GM18861 (cell line): Measurements from ENCODE around the gene GNL2.
"Not testable (repeated sequence)": the region's sequence is repeated elsewhere in the genome, so short reads cannot be mapped to it uniquely, and the experiment has no call there.

Source experiments
- ATAC-seq: cut with Tn5 transposase; IDR thresholded peaks from one replicate; pipeline ENCODE4 v1.9.1; 2021; ENCODE audit not compliant: unreplicated experiment

Gene GNL2

DNA sequence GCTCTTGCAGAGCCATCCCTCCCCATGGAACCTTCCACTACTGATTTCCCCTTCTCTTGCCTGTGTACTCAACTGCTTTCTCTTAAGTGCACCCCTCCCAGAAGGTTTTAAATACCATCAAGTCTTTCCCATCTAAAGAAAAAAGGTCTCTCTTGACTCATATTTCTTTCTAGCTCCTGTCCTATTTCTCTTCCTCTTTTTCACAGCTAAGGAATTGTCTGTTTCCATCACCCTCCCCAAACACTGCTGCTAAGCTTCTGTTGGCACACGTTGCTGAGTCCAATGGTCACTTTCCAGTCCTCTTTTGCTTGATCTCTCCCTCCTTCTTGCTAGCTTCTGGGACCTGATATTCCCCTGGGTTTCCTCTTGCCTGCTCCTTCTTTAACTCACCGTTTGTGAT, 13.3 kb upstream of the GNL2 start:
- ATAC-seq = no peak

DNA sequence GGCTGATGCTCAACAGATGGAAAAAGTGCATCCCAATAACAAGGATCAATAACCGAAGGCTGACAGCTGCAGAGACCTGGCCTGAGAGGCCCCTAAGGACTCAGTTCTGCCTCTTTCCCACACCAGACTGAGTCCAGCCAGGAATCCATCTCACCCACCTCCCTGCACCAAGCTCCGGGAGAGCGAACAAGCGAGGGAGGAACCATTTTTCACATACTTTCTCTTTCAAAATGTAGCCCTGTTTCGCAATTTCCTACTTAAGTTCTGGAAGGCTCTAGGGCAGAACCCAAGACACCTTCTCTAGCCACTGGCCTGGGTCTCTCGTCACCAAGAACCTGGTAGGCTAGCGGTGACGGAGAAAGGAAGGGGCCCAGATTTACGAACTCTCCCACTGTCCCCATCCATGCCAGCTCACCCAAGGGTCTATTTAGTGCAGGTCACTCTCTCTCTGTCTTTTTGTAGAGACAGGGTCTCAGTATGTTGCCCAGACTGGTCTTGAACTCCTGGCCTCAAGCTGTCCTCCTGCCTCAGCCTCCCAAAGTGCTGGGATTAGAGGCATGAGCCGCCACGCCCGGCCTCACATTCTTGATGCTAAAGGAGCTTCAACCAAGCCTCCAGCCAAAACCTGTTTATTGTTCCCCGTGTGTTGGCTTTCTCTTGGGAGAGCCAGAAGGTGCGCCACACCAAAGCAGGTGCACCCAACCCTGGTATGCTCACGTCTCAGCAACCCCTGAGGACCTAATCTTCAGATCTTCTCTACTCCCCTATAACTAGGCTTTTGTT, 10.9 kb upstream of the GNL2 start:
- no peak for ATAC-seq

- ATAC-seq = no peak
These were observed 10.2 kb upstream of the GNL2 start for GRCh38 chr1:37605806-37606474.

GRCh38 chr1:37605061-37605650, 9.4 kb upstream of the GNL2 start:
- no peak for ATAC-seq

DNA sequence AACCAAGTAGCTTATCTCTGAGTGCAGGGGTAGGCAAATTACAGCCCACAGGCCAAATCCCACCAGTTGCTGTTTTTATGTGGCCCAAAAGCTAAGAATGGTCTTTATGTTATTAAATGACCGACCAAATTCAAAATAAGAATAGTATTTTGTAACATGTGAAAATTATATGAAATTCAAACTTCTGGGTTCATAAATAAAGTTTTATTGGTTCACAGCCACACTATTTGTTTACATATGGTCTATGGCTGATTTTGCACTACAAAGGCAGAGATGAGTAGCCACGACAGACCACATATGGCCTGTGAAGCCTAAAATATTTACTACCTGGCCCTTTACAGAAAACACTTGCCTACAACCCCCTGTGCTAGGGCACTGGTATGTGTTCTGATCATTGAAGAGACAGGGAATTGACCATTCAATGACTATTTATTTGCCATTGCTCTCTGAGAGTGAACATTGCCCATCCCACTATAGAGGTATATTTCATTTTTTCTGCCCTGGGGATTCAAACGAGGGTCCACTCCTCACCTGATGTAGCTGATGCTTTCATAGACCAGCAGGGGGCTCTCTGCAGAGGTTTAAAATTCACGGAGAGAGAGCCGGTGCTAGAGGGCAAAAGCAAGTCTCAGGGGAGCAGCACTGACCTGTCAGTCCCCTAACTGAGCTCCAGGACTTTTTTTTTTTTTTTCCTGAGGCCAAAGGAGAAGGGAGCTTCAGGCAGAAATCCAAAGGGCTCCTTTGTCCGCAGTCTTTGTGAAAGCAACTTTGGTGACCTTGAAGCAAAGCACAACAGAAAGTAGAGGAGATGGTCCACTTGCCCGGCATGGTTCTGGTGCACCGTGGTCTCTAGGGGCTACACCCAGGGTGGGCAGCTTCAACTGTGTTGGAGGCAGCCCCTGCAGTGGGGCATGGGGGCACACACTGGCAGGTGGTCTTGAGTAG, 7.3 kb upstream of the GNL2 start:
- no peak for ATAC-seq

DNA sequence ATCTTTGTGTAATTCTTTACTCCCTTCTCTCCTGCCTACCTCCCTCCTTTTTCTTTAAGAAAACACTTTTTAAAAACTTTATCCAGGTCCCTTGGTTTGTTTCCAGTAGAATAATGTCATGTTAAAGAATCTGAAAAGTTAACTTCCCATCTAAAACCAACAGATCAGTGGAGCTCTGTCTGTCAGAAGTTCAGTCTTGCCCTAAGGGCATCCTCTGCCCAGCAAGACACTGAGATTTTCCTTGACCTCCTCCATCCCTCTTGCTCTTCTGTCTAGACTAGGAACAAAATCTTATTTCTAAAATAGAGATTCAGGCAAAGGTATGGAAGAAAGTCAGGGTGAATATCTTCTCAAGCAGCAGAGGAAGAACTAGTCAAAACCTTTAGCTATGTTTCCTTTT, 5.7 kb upstream of the GNL2 start:
- ATAC-seq = no peak

GRCh38 chr1:37599940-37600339, 4.2 kb upstream of the GNL2 start:
- no peak for ATAC-seq

GRCh38 chr1:37596182-37596667, 488 bp upstream of the GNL2 start:
- ATAC-seq = no peak

- no peak for ATAC-seq
These were observed 2.0 kb downstream of the GNL2 start for GRCh38 chr1:37593726-37594125.

GRCh38 chr1:37588939-37589338, 6.8 kb downstream of the GNL2 start:
- no peak for ATAC-seq

DNA sequence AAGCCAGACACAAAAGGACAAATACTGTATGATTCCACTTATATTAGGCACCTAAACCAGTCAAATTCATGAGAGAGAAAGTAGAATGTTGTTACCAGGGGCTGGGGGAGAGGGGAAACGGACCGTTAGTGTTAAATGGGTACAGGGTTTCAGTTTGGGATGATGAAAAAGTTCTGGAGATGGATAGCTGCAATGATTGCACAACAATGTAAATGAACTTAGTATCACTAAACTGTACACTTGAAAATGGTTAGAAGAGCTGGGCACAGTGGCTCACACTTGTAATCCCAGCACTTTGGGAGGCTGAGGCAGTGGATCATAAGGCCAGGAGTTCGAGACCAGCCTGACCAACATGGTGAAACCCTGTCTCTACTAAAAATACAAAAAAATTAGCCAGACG, 11.2 kb downstream of the GNL2 start:
- not testable (repeated sequence) for ATAC-seq

DNA sequence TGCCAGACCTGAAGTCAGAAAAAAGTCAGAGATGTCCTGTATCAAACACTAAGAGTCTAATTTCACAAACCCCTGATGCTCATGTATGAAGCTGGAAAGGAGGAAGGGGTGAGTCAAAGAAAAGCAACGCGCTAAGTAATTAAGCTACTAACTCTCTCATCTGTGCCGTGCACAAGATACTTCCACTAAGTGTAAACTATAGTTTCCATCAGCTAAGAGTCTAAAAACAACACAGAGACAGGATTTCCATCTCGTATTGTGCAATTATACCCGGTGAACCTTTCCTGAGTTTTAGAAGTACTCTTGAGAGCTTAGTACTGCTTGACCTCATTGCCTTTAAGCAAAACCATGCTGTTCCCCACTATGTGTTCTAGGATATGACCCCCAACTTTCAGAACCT, 20.0 kb downstream of the GNL2 start:
- no peak for ATAC-seq

- ATAC-seq = no peak
These were observed 20.8 kb downstream of the GNL2 start for GRCh38 chr1:37574834-37575480.

DNA sequence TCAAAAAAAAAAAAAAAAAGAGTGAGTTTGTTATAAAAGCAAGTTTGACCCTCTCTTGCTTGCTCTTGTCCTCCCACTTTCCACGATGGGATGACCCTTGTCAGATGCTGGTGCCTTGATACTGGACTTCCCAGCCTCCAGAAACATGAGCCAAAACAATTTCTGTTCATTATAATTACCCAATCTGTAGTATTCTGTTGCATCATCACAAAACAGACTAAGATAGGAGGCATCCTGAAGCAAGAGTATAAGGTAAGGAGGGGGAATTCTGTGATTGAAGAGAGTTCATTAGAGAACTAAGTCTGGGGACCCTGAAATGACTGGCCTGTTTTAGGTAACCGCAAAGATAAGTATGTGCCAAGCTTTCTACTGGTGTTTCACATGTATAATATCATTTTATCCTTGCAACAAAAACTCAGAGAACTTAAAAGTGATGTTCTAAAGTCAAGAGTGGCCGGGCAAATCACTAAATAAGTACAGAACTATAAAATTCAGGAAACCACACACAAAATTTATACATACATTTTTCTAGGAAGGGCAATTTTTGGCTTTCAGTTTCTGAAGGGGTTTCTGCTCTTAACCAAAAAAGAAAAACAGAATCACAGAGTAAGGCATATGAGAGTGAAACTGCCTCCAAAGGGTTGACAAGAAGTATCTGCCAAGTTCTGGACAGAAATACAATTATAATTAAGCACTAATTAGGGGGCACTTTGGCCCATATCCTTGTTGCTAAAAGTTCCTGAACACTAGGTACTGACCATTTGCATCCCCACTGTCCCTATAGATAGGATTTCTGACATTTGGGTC, 25.0 kb downstream of the GNL2 start:
- no peak for ATAC-seq

DNA sequence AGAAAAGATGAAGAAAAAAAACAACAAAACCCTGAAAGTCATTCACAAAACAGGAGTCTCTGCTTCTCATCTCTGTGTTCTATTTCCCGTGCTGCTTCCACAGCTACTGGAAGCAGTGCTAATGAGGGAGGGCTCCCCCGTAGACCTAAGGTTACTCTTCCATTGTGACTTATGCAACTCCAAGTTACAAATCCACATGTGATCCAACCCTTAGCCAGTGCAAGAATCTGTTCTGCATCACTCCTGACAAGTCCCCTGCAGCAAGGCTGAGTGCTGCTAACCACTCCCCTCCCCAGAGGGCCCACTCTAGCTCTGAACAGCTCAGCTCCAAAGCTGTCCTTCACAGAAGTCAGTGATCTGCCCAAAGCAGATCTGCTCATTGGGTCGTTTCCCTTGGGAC, 28.7 kb downstream of the GNL2 start:
- no peak for ATAC-seq

DNA sequence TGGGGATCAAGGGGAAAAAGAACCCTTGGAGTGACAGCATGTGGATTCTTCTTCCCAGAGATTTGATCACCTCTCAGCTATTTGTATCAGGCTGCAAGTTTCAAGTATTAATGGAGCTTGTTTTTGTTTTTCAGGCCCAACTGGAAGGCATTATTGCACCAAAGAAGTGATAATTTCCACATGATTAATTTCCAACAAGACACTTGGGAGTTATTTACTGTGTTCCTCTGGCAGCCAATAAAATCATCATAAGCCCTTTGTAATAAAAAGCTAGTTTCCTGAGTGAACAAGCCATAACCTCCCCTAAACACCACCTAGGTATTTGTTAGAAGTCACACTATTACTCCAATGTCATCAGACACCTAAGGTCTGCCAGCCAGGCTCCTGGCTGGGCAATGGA, 30.8 kb downstream of the GNL2 start:
- no peak for ATAC-seq

GRCh38 chr1:37562984-37563383, 32.8 kb downstream of the GNL2 start:
- ATAC-seq = no peak

DNA sequence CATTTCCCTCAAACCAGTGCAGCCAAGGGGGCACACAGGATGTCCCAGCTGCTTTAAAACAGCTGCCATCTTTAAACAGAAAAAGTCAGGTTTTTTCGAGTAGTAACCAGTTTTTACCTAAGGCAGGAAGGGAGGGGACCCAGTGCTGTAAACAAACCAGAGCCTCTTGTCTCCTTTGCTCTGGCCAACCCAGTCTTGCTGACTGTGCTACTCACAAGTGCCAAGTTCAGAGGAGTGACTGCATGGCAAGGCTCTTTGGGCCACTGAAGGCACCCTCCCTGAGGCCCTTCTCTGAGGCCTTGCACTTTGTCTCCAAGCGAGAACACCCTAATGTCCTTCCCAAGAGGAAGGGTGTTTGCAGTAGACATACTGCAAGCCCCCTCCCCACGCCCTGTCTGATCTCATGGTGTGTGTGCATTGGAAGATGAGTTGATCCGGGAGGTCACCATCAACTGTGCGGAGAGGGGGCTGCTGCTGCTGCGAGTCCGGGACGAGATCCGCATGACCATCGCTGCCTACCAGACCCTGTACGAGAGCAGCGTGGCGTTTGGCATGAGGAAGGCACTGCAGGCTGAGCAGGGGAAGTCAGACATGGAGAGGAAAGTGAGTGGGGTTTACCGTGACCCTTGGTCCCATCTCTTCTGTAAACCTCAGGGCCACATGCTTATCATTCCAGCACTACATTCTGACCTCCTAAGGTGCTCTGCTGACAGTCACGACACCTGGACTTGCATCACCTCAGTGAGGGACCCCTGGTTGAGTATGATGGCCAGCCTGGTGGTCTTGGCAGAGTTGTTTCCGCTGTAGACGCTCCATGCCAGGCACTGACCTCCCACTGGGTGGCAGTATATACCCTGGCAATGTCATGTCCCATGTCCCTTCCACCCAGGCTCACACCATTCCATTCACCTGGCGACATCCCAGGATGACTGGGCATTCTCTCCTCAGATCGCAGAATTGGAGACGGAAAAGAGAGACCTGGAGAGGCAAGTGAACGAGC, 34.3 kb downstream of the GNL2 start:
- ATAC-seq = no peak
